Peyer's patch (tissue), 4 donors: Measurements from ENCODE around the gene FOXC1.

Experiments
- POLR2A ChIP-seq, 2 donors: fragments of 450-650 bp; IDR thresholded peaks; one replicate each; pipeline ENCODE4 v1.5.1; 2017; ENCODE audit warnings: antibody characterized with exemption in 2 of 2, mild to moderate bottlenecking in 2 of 2, moderate library complexity in 2 of 2
- TF ChIP-seq, protein P1 (sequence below), 6 experiments: fragments of 450-650 bp in 4 of 6; fragments of 200-600 bp in 2 of 6; sonication (generic) in 1 of 6; IDR thresholded peaks; one replicate each; pipeline ENCODE4 v1.5.1; 2017 to 2019; ENCODE audit warnings: antibody characterized with exemption in 6 of 6, mild to moderate bottlenecking in 3 of 6, moderate library complexity in 1 of 6

DNA sequence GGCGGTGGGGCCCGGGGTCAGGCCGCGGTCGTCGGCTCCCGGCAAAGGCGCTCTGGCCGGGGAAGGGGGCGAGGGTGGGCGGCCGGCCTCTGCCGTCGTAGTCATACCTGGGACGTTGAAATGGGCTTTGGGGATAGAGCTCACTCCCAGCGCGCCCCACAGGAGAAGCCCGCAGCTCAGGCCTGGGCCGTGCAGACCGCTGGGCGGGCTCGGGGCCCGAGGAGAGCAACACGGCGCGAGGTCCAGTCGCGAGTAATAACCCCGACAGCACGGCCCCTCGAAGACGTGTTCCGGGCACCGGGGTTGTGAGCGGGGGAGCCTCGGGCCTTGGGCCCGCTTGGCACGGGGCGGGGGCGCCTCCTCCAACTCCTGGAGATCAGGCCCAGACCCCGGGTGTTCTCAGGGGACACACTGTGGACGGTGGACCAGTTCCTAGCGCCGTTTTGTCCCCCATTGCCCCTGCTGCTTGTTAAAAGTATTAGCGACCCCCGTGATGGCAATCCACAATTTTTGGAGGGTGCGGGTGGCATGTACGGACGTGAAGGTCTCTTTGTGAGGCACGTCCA lies 10.9 kb downstream of the FOXC1 start:
- TF ChIP-seq, protein P1, sequence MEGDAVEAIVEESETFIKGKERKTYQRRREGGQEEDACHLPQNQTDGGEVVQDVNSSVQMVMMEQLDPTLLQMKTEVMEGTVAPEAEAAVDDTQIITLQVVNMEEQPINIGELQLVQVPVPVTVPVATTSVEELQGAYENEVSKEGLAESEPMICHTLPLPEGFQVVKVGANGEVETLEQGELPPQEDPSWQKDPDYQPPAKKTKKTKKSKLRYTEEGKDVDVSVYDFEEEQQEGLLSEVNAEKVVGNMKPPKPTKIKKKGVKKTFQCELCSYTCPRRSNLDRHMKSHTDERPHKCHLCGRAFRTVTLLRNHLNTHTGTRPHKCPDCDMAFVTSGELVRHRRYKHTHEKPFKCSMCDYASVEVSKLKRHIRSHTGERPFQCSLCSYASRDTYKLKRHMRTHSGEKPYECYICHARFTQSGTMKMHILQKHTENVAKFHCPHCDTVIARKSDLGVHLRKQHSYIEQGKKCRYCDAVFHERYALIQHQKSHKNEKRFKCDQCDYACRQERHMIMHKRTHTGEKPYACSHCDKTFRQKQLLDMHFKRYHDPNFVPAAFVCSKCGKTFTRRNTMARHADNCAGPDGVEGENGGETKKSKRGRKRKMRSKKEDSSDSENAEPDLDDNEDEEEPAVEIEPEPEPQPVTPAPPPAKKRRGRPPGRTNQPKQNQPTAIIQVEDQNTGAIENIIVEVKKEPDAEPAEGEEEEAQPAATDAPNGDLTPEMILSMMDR (IDR thresholded peaks at IDR 0.05), result no peak
- TF ChIP-seq POLR2A (IDR thresholded peaks at IDR 0.05), result no peak
